ENCODE results near the gene LYL1.

DNA sequence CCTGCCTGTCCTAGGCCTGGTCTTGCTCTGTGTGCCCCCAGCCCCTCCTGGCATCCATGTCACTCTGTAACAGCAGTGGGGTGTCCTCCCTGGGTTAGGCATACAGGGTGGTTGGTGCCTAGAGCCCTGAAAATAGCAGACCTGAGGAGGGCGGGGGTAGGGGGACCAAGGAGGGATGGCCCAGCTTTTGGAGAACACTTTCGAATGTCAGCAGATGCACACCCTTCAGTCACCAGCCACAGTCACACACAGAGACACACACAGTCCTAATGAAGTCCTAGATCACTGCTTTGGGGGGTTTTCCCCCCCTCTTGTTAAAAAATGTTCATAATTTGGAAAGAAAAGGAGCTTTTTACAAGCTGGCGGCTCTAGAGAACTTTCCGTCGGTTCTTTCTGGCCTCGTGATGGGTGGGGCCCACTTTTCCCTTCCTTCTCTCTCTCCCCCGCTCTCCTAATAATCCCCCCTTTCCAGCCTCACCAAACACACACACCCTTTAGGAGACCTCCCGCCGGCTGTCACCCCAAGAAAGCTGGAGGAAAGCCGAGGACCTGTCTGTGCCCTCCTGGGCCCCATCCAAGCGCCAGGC is 47.9 kb downstream of the LYL1 start:
- TF ChIP-seq, protein P1, sequence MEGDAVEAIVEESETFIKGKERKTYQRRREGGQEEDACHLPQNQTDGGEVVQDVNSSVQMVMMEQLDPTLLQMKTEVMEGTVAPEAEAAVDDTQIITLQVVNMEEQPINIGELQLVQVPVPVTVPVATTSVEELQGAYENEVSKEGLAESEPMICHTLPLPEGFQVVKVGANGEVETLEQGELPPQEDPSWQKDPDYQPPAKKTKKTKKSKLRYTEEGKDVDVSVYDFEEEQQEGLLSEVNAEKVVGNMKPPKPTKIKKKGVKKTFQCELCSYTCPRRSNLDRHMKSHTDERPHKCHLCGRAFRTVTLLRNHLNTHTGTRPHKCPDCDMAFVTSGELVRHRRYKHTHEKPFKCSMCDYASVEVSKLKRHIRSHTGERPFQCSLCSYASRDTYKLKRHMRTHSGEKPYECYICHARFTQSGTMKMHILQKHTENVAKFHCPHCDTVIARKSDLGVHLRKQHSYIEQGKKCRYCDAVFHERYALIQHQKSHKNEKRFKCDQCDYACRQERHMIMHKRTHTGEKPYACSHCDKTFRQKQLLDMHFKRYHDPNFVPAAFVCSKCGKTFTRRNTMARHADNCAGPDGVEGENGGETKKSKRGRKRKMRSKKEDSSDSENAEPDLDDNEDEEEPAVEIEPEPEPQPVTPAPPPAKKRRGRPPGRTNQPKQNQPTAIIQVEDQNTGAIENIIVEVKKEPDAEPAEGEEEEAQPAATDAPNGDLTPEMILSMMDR (IDR thresholded peaks at IDR 0.05; ENCODE audit: insufficient read depth, low read length): no peak
- no peak for TF ChIP-seq POLR2AphosphoS5 (IDR thresholded peaks at IDR 0.05; ENCODE audit: low read depth)
- no peak for TF ChIP-seq SPI1 (IDR thresholded peaks at IDR 0.05; ENCODE audit: borderline replicate concordance, low read depth)
- TF ChIP-seq, protein P2, sequence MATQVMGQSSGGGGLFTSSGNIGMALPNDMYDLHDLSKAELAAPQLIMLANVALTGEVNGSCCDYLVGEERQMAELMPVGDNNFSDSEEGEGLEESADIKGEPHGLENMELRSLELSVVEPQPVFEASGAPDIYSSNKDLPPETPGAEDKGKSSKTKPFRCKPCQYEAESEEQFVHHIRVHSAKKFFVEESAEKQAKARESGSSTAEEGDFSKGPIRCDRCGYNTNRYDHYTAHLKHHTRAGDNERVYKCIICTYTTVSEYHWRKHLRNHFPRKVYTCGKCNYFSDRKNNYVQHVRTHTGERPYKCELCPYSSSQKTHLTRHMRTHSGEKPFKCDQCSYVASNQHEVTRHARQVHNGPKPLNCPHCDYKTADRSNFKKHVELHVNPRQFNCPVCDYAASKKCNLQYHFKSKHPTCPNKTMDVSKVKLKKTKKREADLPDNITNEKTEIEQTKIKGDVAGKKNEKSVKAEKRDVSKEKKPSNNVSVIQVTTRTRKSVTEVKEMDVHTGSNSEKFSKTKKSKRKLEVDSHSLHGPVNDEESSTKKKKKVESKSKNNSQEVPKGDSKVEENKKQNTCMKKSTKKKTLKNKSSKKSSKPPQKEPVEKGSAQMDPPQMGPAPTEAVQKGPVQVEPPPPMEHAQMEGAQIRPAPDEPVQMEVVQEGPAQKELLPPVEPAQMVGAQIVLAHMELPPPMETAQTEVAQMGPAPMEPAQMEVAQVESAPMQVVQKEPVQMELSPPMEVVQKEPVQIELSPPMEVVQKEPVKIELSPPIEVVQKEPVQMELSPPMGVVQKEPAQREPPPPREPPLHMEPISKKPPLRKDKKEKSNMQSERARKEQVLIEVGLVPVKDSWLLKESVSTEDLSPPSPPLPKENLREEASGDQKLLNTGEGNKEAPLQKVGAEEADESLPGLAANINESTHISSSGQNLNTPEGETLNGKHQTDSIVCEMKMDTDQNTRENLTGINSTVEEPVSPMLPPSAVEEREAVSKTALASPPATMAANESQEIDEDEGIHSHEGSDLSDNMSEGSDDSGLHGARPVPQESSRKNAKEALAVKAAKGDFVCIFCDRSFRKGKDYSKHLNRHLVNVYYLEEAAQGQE (IDR thresholded peaks at IDR 0.05; ENCODE audit: insufficient replicate concordance, low read depth): no peak
- TF ChIP-seq GABPA (IDR thresholded peaks at IDR 0.05; ENCODE audit: low read depth): no peak

Measured in HL-60 (cell line).